Left ventricle myocardium inferior (tissue), 1 donor: ENCODE results near the gene TADA2B. TPM values are rescaled to one million over a fixed set of nuclear protein-coding genes. Genes with fewer than 3 reads are reported as not detected.

ENCODE experiments used
- DNase-seq: peaks from one replicate; pipeline ENCODE4 v3.0.0-alpha.2; 2020
- H3K27ac ChIP-seq: fragments of 200-600 bp; replicated peaks from 2 replicates; pipeline ENCODE4 v1.8.0; 2021
- H3K27me3 ChIP-seq: fragments of 200-600 bp; 2 replicates; pipeline ENCODE4 v1.8.0; 2021; ENCODE audit warnings: low read depth
- H3K36me3 ChIP-seq: fragments of 200-600 bp; 2 replicates; pipeline ENCODE4 v1.8.0; 2021
- H3K4me1 ChIP-seq: fragments of 200-600 bp; 2 replicates; pipeline ENCODE4 v1.8.0; 2021
- H3K4me3 ChIP-seq: fragments of 200-600 bp; 2 replicates; pipeline ENCODE4 v1.8.0; 2021; ENCODE audit warnings: mild to moderate bottlenecking, moderate library complexity
- H3K9me3 ChIP-seq: fragments of 200-600 bp; replicated peaks from 2 replicates; pipeline ENCODE4 v1.8.0; 2021
- CTCF ChIP-seq: fragments of 200-600 bp; IDR thresholded peaks from 2 replicates; pipeline ENCODE4 v1.8.0; 2021; ENCODE audit warnings: antibody characterized with exemption, mild to moderate bottlenecking, borderline replicate concordance
- intact Hi-C: fragments of 100-400 bp; cut with micrococcal nuclease; formaldehyde crosslinking; loops from one replicate; pipeline ENCODE4 v1.11.0; 2022
- total RNA-seq: library from RNA; stranded (reverse); fragmentation: NEBNext Ultra II Directional; extraction: Animal tissue kit (Norgen Biotek cat#: 25700); gene quantifications from one replicate; pipeline ENCODE4 v1.2.1, GENCODE V29; 2021
- donor health status: DM: no; HTN: yes; CAD: no; lungs with severe emphysema.

TADA2B gene
- total RNA-seq, 1 donor from 2014 or later, result 33.7 TPM

- intact Hi-C loops, result loop anchor here (10.0 kb wide), 1 partner anchor 335 kb away; no protein-coding TSS in a partner anchor
- peaks cover 22% of the 10 kb centered on the region for H3K4me1 ChIP-seq
- no peak overlapping the region for H3K4me3 ChIP-seq
- H3K36me3 ChIP-seq, result peaks cover 84% of the 10 kb centered on the region
- TF ChIP-seq CTCF, result no peak
- no peaks in the 10 kb centered on the region for H3K27me3 ChIP-seq
- no peaks in the 10 kb centered on the region for H3K9me3 ChIP-seq
- H3K27ac ChIP-seq, result no peak overlapping the region
- DNase-seq, result no peak
These were observed 16.5 kb downstream of the TADA2B start for GRCh38 chr4:7059662-7060061.

- Histone ChIP-seq H3K4me3 (no peak overlapping the region), H3K27me3 (no peaks in the 10 kb centered on the region), H3K36me3 (peaks cover 75% of the 10 kb centered on the region), H3K27ac (no peak overlapping the region), H3K4me1 (peaks cover 22% of the 10 kb centered on the region), H3K9me3 (no peaks in the 10 kb centered on the region)
- no peak for TF ChIP-seq CTCF
- intact Hi-C loops, result no loop called here
- no peak for DNase-seq
These were observed 17.4 kb downstream of the TADA2B start for GRCh38 chr4:7060346-7061150.

GRCh38 chr4:7061815-7062214 is 18.6 kb downstream of the TADA2B start:
- H3K4me1 ChIP-seq, result peaks cover 33% of the 10 kb centered on the region
- H3K27me3 ChIP-seq, result no peaks in the 10 kb centered on the region
- intact Hi-C loops, result no loop called here
- H3K27ac ChIP-seq, result no peak overlapping the region
- H3K4me3 ChIP-seq, result no peak overlapping the region
- DNase-seq, result no peak
- H3K9me3 ChIP-seq, result no peaks in the 10 kb centered on the region
- no peak for TF ChIP-seq CTCF
- peaks cover 62% of the 10 kb centered on the region for H3K36me3 ChIP-seq

GRCh38 chr4:7062816-7063215 is 19.6 kb downstream of the TADA2B start:
- Histone ChIP-seq H3K4me3 (no peak overlapping the region), H3K4me1 (peaks cover 41% of the 10 kb centered on the region), H3K27ac (no peak overlapping the region), H3K9me3 (no peaks in the 10 kb centered on the region), H3K36me3 (peaks cover 53% of the 10 kb centered on the region), H3K27me3 (no peaks in the 10 kb centered on the region)
- intact Hi-C loops, result no loop called here
- no peak for TF ChIP-seq CTCF
- no peak for DNase-seq

- Histone ChIP-seq H3K36me3 (peaks cover 49% of the 10 kb centered on the region), H3K27me3 (no peaks in the 10 kb centered on the region), H3K9me3 (no peaks in the 10 kb centered on the region), H3K4me1 (peaks cover 37% of the 10 kb centered on the region), H3K27ac (no peak overlapping the region), H3K4me3 (no peak overlapping the region)
- no peak for TF ChIP-seq CTCF
- DNase-seq, result no peak
- intact Hi-C loops, result no loop called here
These were observed 20.2 kb downstream of the TADA2B start for GRCh38 chr4:7063362-7063761.
